HG03432 (cell line): ENCODE results near the gene GNB2.
"Not testable (repeated sequence)": the region's sequence is repeated elsewhere in the genome, so short reads cannot be mapped to it uniquely, and the experiment has no call there.

Source experiments
- ATAC-seq: cut with Tn5 transposase; IDR thresholded peaks from one replicate; pipeline ENCODE4 v1.9.1; 2021; ENCODE audit warnings: mild to moderate bottlenecking, moderate library complexity; ENCODE audit not compliant: unreplicated experiment

The GNB2 gene

DNA sequence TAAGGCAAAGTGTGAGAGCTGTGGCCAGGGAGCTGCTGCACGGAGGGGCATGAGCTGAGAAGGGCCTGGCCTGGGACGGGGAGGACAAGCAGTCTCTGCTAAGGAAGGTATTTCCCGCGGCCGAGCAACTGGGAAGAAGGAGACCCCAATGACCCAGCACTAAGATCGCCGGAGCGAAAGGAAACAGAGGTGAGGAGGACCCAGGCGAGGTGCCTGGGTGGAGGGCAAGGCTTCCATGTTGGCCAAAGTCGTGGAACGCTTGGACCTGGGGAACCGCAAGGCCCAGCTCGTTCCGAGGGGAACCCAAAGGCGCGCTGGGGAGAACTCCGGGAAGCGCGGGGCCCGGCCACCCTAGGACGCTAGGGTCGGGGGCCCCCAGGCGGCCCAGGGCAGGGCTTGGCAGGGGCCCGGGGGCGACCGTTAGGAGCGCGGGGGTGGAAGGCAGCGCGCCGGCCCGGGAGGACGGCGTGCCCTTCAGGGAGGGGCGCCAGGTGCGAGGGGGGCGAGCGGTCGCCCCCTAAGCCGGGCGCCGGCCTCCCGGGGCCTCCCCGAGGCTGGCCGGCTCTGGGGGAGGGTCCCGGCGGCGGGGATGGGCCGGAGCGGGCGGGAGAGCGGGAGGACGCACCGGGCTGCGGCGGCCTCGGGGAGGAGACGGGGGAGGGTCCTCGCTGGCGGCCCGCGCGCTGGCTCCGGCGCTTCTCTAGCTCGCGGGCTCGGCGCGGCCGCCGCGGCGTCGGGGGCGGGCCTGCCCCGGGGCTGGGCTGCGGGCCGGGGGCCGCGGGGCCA is 20.0 kb downstream of the GNB2 start:
- ATAC-seq = peak; percentile 32

DNA sequence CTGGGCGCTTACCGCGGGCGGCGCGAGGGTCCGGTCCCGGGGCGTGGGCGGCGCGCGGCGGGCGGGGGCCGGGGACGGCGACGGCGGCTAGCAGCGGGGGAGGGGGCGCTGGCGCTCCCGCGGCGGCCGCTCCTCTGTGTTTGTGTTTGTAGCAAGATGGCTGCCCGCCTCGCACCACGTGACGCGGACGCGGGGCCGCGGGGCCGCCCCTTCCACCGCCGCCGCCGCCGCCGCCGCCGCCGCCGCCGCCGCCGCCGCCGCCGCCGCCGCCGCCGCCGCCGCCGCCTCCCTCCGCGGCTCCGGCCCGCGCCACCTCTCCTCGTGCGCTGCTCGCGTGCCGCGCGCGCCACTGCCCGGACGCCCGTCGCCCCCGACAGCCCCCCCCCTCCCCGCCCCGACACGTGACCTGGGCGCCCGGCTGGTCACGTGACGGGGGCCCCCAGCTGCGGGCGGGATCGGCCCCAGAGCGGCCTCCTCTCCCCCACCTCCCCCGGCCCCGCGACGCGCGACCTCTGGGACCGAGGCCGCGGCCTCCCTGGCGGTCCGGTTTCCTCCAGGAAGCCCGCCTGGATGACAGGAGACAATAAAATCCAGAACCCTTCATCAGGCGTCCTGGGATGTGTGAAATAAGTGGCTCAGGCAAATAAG is 20.7 kb downstream of the GNB2 start, which contains the start of gene GIGYF1:
GIGYF1 (minus strand) TSS at position 153 of the 648 bp plus-strand sequence. CDS start 6,012 bp downstream, outside the sequence.
- peak; percentile 62 for ATAC-seq

DNA sequence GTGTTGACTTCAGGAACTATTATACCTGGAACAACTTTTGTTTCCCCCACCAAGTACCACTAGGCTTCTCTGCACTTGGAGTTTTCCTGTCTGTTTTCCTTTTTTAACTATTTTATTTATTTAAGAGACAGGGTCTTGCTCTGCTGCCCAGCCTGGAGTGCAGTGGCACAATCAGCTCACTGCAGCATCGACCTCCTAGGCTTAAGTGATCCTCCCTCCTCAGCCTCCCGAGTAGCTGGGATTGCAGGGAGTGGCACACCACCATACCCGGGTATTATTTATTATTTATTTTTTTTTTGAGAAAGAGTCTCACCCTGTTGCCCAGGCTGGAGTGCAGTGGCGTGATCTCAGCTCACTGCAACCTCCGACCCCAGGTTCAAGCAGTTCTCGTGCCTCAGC is 22.6 kb downstream of the GNB2 start:
- no peak for ATAC-seq

DNA sequence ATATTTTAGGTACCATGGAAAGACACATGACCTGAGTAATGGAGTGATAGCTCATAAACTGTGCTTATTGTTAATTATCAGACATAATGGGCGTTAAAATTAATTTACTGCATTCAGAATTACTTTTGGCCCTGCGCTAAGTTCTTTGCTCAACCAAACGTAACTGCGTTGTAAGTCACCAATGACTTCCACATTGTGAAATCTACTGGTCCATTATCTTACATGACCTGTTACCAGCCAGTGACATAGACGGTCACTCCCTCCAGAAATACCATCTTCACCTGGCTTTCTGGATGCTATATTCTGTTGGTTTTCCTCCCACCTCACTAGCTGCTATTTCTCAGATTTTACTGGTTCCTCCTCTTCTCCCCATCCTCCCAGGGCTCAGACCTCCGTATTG is 25.5 kb downstream of the GNB2 start:
- ATAC-seq = no peak

DNA sequence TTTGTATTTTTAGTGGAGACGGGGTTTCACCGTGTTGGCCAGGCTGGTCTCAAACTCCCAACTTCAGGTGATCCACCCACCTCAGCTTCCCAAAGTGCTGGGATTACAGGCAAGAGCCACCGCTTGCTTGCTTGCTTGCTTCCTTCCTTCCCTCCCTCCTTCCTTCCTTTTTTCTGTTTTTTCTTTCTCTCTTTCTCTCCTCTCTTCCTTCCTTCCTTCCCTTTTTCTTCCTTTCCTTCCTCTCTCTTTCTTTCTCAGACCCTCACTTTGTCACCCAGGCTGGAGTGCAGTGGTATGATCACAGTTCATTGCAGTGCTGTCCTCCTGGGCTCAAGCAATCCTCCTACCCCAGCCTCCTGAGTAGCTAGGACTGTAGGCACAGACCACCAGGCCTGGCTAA is 27.5 kb downstream of the GNB2 start:
- not testable (repeated sequence) for ATAC-seq

DNA sequence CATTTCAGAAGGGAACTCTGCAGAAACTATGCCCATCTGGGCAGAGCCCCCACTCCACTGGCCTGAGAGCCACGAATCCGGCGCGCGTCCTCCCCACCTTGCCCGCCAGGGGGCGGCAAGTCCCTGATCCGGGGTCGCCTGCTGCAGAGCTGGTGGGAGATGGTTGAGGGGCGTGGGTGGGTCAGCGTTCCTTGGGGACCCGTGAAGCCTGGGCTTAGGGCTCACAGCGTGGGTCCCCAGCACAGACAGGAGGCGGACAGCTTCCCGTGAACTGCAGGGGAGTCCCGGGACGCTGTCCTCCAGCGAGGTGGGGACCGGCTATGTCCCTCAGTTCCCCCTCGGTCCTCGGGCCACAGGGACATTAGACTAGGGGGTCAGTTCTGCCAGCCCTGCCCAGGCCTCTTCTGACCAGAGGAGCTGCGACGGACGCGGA is 31.8 kb downstream of the GNB2 start:
- peak; percentile 66 for ATAC-seq

DNA sequence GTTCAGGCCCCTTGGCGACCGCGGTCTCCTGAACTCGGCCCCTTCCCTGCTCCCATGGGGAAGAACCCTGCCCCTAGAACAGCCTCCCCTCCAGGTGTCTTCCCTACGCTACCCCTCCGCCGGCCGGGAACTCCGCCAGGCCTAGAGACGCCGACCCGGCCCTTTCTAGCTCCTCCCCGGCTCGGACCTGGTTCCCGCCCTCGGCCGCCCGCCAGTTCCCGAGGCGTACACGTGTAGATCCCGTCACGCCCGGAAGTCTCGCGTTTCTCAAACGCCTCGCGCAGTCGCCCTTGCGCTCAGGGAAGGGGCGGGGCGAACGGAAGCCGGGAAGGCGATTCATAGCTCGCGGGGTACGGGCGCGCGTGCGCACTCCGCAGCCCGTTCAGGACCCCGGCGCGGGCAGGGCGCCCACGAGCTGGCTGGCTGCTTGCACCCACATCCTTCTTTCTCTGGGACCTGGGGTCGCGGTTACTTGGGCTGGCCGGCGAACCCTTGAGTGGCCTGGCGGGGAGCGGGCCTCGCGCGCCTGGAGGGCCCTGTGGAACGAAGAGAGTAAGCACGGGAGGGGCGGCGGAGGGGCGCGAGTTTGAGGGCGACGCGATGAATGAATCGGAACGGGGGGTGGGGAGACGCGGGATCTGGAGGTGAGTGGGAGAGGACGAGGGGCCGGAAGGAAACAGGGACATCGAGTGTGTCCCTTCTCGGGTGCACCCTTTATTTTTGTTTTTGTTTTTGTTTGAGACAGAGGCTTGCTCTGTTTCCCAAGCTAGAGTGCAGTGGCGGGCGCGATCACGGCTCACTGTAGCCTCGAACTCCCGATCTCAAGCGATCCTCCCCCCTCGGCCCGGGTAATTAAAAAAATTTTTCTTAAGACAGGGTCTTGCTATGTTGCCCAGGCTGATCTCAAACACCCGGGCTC is 32.5 kb downstream of the GNB2 start, which contains the start of gene POP7:
POP7 (plus strand) TSS at position 369 of the 919 bp plus-strand sequence. CDS start 710 bp downstream, outside the sequence.
- peak; percentile 89 for ATAC-seq

DNA sequence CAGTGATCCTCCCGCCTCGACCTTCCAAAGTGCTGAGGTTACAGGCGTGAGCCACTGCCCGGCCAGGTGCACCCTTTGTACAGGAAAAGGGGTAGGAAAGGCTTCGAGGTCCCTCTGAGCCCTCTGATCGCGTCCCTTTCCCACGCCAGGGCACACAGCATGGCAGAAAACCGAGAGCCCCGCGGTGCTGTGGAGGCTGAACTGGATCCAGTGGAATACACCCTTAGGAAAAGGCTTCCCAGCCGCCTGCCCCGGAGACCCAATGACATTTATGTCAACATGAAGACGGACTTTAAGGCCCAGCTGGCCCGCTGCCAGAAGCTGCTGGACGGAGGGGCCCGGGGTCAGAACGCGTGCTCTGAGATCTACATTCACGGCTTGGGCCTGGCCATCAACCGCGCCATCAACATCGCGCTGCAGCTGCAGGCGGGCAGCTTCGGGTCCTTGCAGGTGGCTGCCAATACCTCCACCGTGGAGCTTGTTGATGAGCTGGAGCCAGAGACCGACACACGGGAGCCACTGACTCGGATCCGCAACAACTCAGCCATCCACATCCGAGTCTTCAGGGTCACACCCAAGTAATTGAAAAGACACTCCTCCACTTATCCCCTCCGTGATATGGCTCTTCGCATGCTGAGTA is 33.3 kb downstream of the GNB2 start:
- no peak for ATAC-seq

DNA sequence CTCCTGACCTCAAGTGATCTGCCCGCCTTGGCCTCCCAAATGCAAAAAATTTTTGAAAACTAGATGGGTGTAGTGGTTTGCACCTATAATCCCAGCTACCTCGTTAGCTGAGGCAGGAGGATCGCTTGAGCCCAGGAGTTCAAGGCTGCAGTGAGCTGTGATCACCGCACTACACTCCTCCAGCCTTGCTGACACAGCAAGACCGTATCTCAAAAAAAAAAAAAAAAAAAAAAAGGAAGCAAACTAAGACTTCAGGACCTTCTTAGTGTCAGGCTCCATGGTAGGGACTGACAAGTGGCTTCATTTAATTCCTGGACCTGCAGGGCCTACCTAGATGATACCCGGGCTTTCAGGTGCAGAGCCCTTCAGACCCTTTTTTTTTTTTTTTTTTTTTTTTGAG is 34.9 kb downstream of the GNB2 start:
- no peak for ATAC-seq

DNA sequence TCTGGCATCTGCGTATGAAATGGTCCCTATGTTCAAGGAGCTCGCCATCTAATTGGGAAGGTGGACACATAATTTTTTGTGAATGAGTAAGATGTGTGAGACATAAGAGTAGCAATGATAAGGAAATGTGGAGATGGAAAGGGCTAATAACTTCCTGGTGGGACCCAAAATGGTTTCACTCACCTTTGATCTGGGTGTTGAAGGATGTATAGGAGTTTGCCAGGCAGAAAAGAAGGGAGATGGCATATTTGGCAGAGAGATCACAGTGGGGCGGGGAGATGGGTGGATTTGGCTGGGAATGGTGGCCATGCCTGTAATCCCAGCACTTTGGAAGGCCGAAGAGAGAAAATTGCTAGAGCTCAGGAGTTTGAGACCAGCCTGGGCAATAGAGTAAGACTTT is 36.9 kb downstream of the GNB2 start:
- ATAC-seq = no peak

DNA sequence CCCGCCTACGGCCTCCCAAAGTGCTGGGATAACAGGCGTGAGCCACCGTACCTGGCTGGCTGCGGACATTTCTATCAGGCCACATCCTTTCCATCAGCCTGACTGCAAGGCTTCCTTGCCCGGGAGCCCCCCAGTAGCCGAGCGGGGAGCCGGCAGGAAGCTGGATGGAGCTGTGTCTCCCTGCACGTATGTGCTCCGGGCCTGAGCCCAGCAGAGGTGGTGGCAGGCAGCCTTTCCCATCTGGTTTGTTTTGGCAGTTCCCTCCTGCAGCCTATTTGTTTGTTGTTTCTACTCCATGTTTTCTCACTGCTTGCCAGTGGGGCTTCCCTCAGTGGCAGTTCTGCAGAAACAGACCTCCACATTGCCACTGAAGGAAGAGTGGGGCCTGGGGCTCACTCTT is 37.8 kb downstream of the GNB2 start:
- ATAC-seq = no peak

DNA sequence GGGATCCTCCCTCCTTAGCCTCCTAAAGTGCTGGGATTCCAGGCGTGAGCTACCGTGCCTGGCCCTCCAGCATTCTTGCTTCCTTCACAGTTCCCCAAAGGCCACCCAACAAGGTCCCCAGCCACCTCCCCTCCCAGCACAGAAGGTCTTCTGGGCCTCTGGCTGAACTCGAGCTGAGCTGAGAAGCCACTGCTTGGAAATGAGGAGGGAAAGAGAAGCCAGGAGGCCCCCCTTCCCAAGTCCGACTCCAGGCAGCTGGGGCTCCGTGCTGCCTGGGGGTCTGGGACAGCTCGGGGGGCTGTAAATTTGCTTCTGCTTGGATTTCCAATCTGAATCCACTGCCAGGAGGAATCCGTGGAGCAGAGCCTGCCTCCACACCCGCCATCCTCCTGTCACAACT is 41.2 kb downstream of the GNB2 start:
- no peak for ATAC-seq

DNA sequence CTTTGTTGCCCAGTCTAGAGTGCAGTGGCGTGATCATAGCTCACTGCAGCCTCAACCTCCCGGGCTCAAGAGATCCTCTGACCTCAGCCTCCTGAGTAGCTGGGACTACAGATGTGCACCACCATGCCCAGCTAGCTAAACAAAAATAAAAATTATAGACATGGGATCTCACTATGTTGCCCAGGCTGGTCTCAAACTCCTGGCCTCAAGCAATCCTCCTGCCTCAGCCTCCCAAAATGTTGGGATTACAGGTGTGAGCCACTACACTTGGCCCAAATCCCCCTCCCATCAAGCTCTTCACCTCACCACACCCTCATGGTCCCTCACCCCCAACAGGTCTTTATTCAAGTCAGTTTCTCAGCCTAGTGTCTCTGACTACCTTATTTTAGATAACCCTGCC is 43.5 kb downstream of the GNB2 start:
- not testable (repeated sequence) for ATAC-seq

DNA sequence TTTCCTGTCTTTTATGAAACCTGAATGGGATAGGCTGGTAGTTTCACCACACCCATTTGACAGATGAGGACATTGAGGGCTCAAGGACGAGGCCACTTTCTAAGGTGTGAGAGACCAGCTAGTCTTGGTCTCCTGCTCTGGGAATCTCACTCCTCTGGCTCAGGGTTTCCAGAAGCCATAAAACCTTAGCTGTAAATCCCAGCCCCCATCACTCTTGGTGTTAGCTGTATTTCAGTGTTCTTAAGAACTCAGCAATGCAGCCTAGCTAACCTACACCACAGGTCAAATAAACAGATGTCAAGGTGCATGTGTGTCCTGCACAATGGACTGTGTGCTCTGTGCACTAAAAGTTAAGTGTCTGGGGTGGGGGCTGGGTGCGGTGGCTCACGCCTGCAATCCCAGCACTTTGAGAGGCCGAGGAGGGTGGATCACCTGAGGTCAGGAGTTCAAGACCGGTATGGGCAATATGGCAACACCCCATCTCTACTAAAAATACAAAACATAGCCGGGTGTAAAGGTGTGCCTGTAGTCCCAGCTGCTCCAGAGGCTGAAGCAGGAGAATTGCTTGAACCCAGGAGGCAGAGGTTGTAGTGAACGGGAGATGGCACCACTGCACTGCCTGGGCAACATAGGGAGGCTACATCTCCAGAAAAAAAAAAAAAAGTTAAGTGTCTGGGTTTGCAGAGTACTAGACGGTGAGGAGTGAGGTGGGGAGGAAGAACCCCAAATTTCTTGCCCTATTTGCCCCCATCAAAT is 46.2 kb downstream of the GNB2 start:
- ATAC-seq = no peak

DNA sequence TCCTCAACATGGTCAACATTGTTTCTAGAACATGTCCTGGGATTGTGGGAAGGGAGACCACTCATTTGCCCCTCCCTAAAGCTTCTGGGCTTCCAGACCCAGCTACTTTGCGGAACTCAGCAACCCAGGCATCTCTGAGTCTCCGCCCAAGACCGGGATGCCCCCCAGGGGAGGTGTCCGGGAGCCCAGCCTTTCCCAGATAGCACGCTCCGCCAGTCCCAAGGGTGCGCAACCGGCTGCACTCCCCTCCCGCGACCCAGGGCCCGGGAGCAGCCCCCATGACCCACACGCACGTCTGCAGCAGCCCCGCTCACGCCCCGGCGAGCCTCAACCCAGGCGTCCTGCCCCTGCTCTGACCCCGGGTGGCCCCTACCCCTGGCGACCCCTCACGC is 46.7 kb downstream of the GNB2 start, which contains the start of gene EPO:
EPO (plus strand) TSS at position 190 of the 392 bp plus-strand sequence. CDS start 513 bp downstream, outside the sequence.
- ATAC-seq = no peak

DNA sequence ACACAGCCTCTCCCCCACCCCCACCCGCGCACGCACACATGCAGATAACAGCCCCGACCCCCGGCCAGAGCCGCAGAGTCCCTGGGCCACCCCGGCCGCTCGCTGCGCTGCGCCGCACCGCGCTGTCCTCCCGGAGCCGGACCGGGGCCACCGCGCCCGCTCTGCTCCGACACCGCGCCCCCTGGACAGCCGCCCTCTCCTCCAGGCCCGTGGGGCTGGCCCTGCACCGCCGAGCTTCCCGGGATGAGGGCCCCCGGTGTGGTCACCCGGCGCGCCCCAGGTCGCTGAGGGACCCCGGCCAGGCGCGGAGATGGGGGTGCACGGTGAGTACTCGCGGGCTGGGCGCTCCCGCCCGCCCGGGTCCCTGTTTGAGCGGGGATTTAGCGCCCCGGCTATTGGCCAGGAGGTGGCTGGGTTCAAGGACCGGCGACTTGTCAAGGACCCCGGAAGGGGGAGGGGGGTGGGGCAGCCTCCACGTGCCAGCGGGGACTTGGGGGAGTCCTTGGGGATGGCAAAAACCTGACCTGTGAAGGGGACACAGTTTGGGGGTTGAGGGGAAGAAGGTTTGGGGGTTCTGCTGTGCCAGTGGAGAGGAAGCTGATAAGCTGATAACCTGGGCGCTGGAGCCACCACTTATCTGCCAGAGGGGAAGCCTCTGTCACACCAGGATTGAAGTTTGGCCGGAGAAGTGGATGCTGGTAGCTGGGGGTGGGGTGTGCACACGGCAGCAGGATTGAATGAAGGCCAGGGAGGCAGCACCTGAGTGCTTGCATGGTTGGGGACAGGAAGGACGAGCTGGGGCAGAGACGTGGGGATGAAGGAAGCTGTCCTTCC is 47.3 kb downstream of the GNB2 start:
- ATAC-seq = no peak

DNA sequence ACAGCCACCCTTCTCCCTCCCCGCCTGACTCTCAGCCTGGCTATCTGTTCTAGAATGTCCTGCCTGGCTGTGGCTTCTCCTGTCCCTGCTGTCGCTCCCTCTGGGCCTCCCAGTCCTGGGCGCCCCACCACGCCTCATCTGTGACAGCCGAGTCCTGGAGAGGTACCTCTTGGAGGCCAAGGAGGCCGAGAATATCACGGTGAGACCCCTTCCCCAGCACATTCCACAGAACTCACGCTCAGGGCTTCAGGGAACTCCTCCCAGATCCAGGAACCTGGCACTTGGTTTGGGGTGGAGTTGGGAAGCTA is 47.9 kb downstream of the GNB2 start:
- no peak for ATAC-seq

DNA sequence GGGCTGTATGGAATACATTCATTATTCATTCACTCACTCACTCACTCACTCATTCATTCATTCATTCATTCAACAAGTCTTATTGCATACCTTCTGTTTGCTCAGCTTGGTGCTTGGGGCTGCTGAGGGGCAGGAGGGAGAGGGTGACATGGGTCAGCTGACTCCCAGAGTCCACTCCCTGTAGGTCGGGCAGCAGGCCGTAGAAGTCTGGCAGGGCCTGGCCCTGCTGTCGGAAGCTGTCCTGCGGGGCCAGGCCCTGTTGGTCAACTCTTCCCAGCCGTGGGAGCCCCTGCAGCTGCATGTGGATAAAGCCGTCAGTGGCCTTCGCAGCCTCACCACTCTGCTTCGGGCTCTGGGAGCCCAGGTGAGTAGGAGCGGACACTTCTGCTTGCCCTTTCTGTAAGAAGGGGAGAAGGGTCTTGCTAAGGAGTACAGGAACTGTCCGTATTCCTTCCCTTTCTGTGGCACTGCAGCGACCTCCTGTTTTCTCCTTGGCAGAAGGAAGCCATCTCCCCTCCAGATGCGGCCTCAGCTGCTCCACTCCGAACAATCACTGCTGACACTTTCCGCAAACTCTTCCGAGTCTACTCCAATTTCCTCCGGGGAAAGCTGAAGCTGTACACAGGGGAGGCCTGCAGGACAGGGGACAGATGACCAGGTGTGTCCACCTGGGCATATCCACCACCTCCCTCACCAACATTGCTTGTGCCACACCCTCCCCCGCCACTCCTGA is 49.1 kb downstream of the GNB2 start:
- ATAC-seq = no peak
